OCI-LY7 (cell line): Measurements from ENCODE around the gene TET3. TPM values are rescaled to one million over a fixed set of nuclear protein-coding genes. Genes with fewer than 3 reads are reported as not detected.

ENCODE experiments used
- BruUV-seq: library from RNA; stranded (reverse); fragments of 400-500 nt; replicated peaks from 2 replicates; lab custom pipeline; 2021; lab: Mats Ljungman, UMichigan
- CTCF ChIA-PET: fragments of 300-600 bp; sonication (Branson Sonifier 250); formaldehyde crosslinking; loops from one replicate; lab custom pipeline; 2022; ENCODE audit warnings: antibody characterized with exemption; ENCODE audit not compliant: unreplicated experiment; lab: Charles Lee
- POLR2A ChIA-PET: fragments of 300-600 bp; sonication (Branson Sonifier 250); formaldehyde crosslinking; loops from one replicate; lab custom pipeline; 2022; ENCODE audit warnings: antibody characterized with exemption; lab: Charles Lee
- DNase-seq: peaks from one replicate; pipeline ENCODE4 v3.0.0-alpha.2; 2015; ENCODE audit warnings: low spot score
- H2AFZ ChIP-seq: fragments of 200-600 bp; sonication (generic), shearing (Covaris generic); 2 replicates; pipeline ENCODE4 v1.6.1; 2014; ENCODE audit warnings: mild to moderate bottlenecking, antibody characterized with exemption, low read length, moderate library complexity
- H3K27ac ChIP-seq: fragments of 200-600 bp; sonication (generic); 2 replicates; pipeline ENCODE4 v1.5.1; 2014; ENCODE audit warnings: mixed run types, low read depth, mild to moderate bottlenecking, moderate library complexity, low read length, inconsistent platforms; ENCODE audit not compliant: poor library complexity, severe bottlenecking
- H3K36me3 ChIP-seq: fragments of 200-600 bp; sonication (generic); 2 replicates; pipeline ENCODE4 v1.6.1; 2014; ENCODE audit warnings: mild to moderate bottlenecking, antibody characterized with exemption, low read length, moderate library complexity, mixed read lengths; ENCODE audit not compliant: insufficient read depth
- H3K4me1 ChIP-seq: fragments of 200-600 bp; sonication (generic); 2 replicates; pipeline ENCODE4 v1.5.1; 2014; ENCODE audit warnings: mild to moderate bottlenecking, low read length; ENCODE audit not compliant: insufficient read depth, poor library complexity, severe bottlenecking
- H3K4me2 ChIP-seq: fragments of 200-600 bp; sonication (generic); 2 replicates; pipeline ENCODE4 v1.6.1; 2014; ENCODE audit warnings: mild to moderate bottlenecking, low read length
- H3K4me3 ChIP-seq: fragments of 200-600 bp; sonication (generic); 2 replicates; pipeline ENCODE4 v1.5.1; 2014; ENCODE audit warnings: mild to moderate bottlenecking, low read depth, low read length; ENCODE audit not compliant: poor library complexity, severe bottlenecking
- H3K79me2 ChIP-seq: fragments of 200-600 bp; sonication (generic); 2 replicates; pipeline ENCODE4 v1.6.1; 2016; ENCODE audit warnings: low read depth, mild to moderate bottlenecking, low read length, moderate library complexity, mixed read lengths; ENCODE audit not compliant: insufficient read depth
- H3K9me2 ChIP-seq: fragments of 200-600 bp; sonication (generic); 2 replicates; pipeline ENCODE4 v1.6.1; 2016; ENCODE audit warnings: mild to moderate bottlenecking, low read length, mixed read lengths; ENCODE audit not compliant: insufficient read depth
- H3K9me3 ChIP-seq: fragments of 200-600 bp; sonication (generic); 2 replicates; pipeline ENCODE4 v1.6.1; 2014; ENCODE audit warnings: mild to moderate bottlenecking, mixed run types, low read length, mixed read lengths
- H4K20me1 ChIP-seq: fragments of 200-600 bp; sonication (generic); 2 replicates; pipeline ENCODE4 v1.6.1; 2014; ENCODE audit warnings: mild to moderate bottlenecking, antibody characterized with exemption, low read length, moderate library complexity, mixed read lengths; ENCODE audit not compliant: insufficient read depth
- CTCF ChIP-seq: fragments of 200-600 bp; sonication (generic); conservative IDR thresholded peaks from 2 replicates; pipeline ENCODE4 v1.5.1; 2014; ENCODE audit warnings: mild to moderate bottlenecking, antibody characterized with exemption, low read length, moderate library complexity, mixed read lengths
- EZH2phosphoT487 ChIP-seq: fragments of 200-600 bp; sonication (generic); IDR thresholded peaks from 2 replicates; pipeline ENCODE4 v1.6.1; 2018; ENCODE audit warnings: low read depth, borderline replicate concordance, mild to moderate bottlenecking, mixed run types, antibody characterized with exemption, low read length, moderate library complexity, mixed read lengths
- intact Hi-C: fragments of 100-400 bp; cut with micrococcal nuclease; formaldehyde crosslinking; loops from one replicate; pipeline ENCODE4 v1.10.0; 2022; ENCODE audit not compliant: unreplicated experiment
- total RNA-seq, 2 experiments: library from RNA; depleted of rRNA in 1 of 2; stranded (reverse); fragments of >200 nt in 1 of 2; shearing (Covaris generic) in 1 of 2; gene quantifications; 2 replicates each; pipeline ENCODE4 v1.2.3, GENCODE V29; 2014 to 2022

The TET3 gene
- total RNA-seq, 2 experiments from 2014 or later: 14.7 to 25.2 TPM

GRCh38 chr2:73952499-73953446, 31.9 kb upstream of the TET3 start:
- TF ChIP-seq EZH2phosphoT487 (no peak), CTCF (no peak)
- Histone ChIP-seq H2AFZ (no peak overlapping the region), H4K20me1 (no peaks in the 10 kb centered on the region), H3K4me1 (no peaks in the 10 kb centered on the region), H3K9me2 (no peaks in the 10 kb centered on the region), H3K4me2 (no peak overlapping the region), H3K79me2 (no peaks in the 10 kb centered on the region), H3K27ac (no peak overlapping the region), H3K9me3 (no peaks in the 10 kb centered on the region), H3K36me3 (peaks cover 96% of the 10 kb centered on the region), H3K4me3 (no peak overlapping the region)
- CTCF ChIA-PET: interaction anchor here (0.6 kb wide), 1 partner anchor 29 kb away, joined by 3 read pairs; no protein-coding TSS in a partner anchor
- intact Hi-C loops: no loop called here
- BruUV-seq: no TSS peak
- no peak for DNase-seq
- POLR2A ChIA-PET: interaction anchor here (1.2 kb wide), 1 partner anchor 16 kb away, joined by 3 read pairs; no protein-coding TSS in a partner anchor

- Histone ChIP-seq H3K9me2 (no peaks in the 10 kb centered on the region), H3K79me2 (no peaks in the 10 kb centered on the region), H3K36me3 (peaks cover 88% of the 10 kb centered on the region), H4K20me1 (no peaks in the 10 kb centered on the region), H3K4me3 (no peak overlapping the region), H3K4me2 (no peak overlapping the region), H3K27ac (no peak overlapping the region), H2AFZ (no peak overlapping the region), H3K9me3 (no peaks in the 10 kb centered on the region), H3K4me1 (no peaks in the 10 kb centered on the region)
- DNase-seq: no peak
- intact Hi-C loops: no loop called here
- ChIA-PET POLR2A (no interaction called here), CTCF (no interaction called here)
- no TSS peak for BruUV-seq
- TF ChIP-seq EZH2phosphoT487: no peak
- TF ChIP-seq CTCF: no peak
These were observed 28.4 kb upstream of the TET3 start for GRCh38 chr2:73956218-73956865.
